ENCODE measurements around the gene CHCHD6. TPM values are rescaled to one million over a fixed set of nuclear protein-coding genes. Genes with fewer than 3 reads are reported as not detected.

The CHCHD6 gene
- total RNA-seq, 1 experiment from 2014 or later: 36.3 TPM

DNA sequence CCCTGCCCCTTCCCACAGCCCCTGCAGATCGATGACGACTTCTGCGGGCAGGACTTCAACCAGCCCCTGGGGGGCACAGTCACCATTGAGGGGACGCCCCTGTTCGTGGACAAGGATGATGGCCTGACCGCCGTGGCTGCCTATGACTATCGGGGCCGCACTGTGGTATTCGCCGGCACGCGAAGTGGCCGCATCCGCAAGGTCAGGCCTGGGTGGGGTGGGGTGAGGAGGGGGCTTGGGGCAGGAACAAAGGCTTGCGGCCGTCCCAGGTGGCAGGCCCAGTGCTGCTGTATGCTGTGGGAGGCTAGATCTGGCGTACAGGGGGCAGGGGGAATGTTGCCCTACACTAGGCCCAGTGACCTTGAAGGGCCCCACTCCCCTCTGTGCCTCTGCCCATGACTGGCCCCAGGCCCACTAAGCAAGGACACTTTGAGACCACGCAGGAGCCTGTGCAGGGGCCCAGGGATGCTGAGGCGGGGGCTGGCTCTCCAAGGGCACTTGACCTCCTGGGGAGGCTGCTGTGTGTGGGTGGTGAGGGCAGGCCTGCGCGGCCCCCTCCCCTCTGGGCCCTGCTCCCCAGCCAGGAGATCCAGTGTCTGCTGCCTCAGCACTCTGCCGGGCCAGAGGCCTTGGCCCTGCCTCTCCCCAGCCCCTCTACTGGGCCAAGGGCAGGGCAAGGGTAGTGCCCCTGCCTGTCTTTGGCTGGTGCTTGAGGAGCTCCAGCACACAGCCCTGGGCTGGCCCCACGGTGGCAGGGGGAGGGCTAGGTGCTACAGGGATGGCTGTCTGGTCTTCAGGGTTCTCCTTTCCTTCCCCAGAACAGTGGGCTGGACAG, 287.5 kb downstream of the CHCHD6 start:
- Histone ChIP-seq H4K20me1 (ENCODE audit: insufficient read depth) (no peaks in the 10 kb centered on the region), H3K79me2 (ENCODE audit: insufficient read depth, low read length) (peaks cover 47% of the 10 kb centered on the region; the same call in 1 of the 2 replicates), H2AFZ (ENCODE audit: low read depth, low read length, poor library complexity, severe bottlenecking) (no peak overlapping the region), H3K4me2 (ENCODE audit: low read length) (no peak overlapping the region), H3K27ac (ENCODE audit: low read depth, low read length) (no peak overlapping the region), H3K9me2 (ENCODE audit: insufficient read depth) (no peaks in the 10 kb centered on the region), H3K4me3 (replicated peaks in 1 of 2; ENCODE audit: low read depth in 1 of 2, low read length in 2 of 2) (no peak overlapping the region), H3K9me3 (ENCODE audit: control insufficient read depth in 1 of 2, insufficient read depth in 1 of 2, low read depth in 1 of 2, low read length in 2 of 2) (no peaks in the 10 kb centered on the region), H3K4me1 (ENCODE audit: control insufficient read depth in 1 of 2, insufficient read depth in 2 of 2, low read length in 2 of 2) (no peaks in the 10 kb centered on the region; a peak in 1 of 4 replicates), H3K9ac (ENCODE audit: low read length) (no peak overlapping the region), H3K36me3 (ENCODE audit: control insufficient read depth in 1 of 2, insufficient read depth in 2 of 2, low read length in 2 of 2) (peaks cover 0 to 10% of the 10 kb centered on the region in 2 experiments; a peak in 2 of 4 replicates), H3K27me3 (ENCODE audit: insufficient read depth, low read length) (no peaks in the 10 kb centered on the region)
- TF ChIP-seq ZNF274 (IDR thresholded peaks at IDR 0.05; ENCODE audit: low read depth, low read length) (no peak), SRF (IDR thresholded peaks at IDR 0.05; ENCODE audit: low read depth) (no peak), CEBPB (IDR thresholded peaks at IDR 0.05; ENCODE audit: low read depth) (no peak), SIN3A (IDR thresholded peaks at IDR 0.05; ENCODE audit: low read depth) (no peak), EGR1 (IDR thresholded peaks at IDR 0.05; ENCODE audit: low read depth) (no peak), JUND (IDR thresholded peaks at IDR 0.05) (no peak)
- intact Hi-C loops (cut with micrococcal nuclease): no loop called here
- ChIA-PET RAD21 (ENCODE audit: low non-redundant PET in 1 of 2, low total read pairs in 2 of 2, uncharacterized antibody in 2 of 2, unreplicated experiment in 2 of 2) (no interaction called here), POLR2A (no interaction called here), CTCF (no interaction called here)
- BruUV-seq (replicated peaks): no TSS peak
- ATAC-seq (no peak), DNase-seq (ENCODE audit: low read depth, low spot score) (no peak)

GRCh38 chr3:126992216-126992615, 288.2 kb downstream of the CHCHD6 start:
- Histone ChIP-seq H3K79me2 (ENCODE audit: insufficient read depth, low read length) (peaks cover 43% of the 10 kb centered on the region; the same call in 1 of the 2 replicates), H4K20me1 (ENCODE audit: insufficient read depth) (no peaks in the 10 kb centered on the region), H3K27me3 (ENCODE audit: insufficient read depth, low read length) (no peaks in the 10 kb centered on the region), H2AFZ (ENCODE audit: low read depth, low read length, poor library complexity, severe bottlenecking) (no peak overlapping the region), H3K4me3 (replicated peaks in 1 of 2; ENCODE audit: low read depth in 1 of 2, low read length in 2 of 2) (no peak overlapping the region), H3K4me2 (ENCODE audit: low read length) (no peak overlapping the region), H3K9ac (ENCODE audit: low read length) (no peak overlapping the region), H3K27ac (ENCODE audit: low read depth, low read length) (no peak overlapping the region), H3K4me1 (ENCODE audit: control insufficient read depth in 1 of 2, insufficient read depth in 2 of 2, low read length in 2 of 2) (no peaks in the 10 kb centered on the region), H3K9me2 (ENCODE audit: insufficient read depth) (no peaks in the 10 kb centered on the region), H3K9me3 (ENCODE audit: control insufficient read depth in 1 of 2, insufficient read depth in 1 of 2, low read depth in 1 of 2, low read length in 2 of 2) (no peaks in the 10 kb centered on the region), H3K36me3 (ENCODE audit: control insufficient read depth in 1 of 2, insufficient read depth in 2 of 2, low read length in 2 of 2) (peaks cover 0 to 10% of the 10 kb centered on the region in 2 experiments; a peak in 2 of 4 replicates)
- DNase-seq (ENCODE audit: low read depth, low spot score) (no peak), ATAC-seq (no peak)
- intact Hi-C loops (cut with micrococcal nuclease): no loop called here
- no TSS peak for BruUV-seq (replicated peaks)
- TF ChIP-seq EZH2phosphoT487 (IDR thresholded peaks at IDR 0.05; ENCODE audit: borderline replicate concordance) (no peak), SIN3A (IDR thresholded peaks at IDR 0.05; ENCODE audit: low read depth) (no peak), EZH2 (IDR thresholded peaks at IDR 0.05) (no peak), CEBPB (IDR thresholded peaks at IDR 0.05; ENCODE audit: low read depth) (no peak)
- TF ChIP-seq, protein P1, sequence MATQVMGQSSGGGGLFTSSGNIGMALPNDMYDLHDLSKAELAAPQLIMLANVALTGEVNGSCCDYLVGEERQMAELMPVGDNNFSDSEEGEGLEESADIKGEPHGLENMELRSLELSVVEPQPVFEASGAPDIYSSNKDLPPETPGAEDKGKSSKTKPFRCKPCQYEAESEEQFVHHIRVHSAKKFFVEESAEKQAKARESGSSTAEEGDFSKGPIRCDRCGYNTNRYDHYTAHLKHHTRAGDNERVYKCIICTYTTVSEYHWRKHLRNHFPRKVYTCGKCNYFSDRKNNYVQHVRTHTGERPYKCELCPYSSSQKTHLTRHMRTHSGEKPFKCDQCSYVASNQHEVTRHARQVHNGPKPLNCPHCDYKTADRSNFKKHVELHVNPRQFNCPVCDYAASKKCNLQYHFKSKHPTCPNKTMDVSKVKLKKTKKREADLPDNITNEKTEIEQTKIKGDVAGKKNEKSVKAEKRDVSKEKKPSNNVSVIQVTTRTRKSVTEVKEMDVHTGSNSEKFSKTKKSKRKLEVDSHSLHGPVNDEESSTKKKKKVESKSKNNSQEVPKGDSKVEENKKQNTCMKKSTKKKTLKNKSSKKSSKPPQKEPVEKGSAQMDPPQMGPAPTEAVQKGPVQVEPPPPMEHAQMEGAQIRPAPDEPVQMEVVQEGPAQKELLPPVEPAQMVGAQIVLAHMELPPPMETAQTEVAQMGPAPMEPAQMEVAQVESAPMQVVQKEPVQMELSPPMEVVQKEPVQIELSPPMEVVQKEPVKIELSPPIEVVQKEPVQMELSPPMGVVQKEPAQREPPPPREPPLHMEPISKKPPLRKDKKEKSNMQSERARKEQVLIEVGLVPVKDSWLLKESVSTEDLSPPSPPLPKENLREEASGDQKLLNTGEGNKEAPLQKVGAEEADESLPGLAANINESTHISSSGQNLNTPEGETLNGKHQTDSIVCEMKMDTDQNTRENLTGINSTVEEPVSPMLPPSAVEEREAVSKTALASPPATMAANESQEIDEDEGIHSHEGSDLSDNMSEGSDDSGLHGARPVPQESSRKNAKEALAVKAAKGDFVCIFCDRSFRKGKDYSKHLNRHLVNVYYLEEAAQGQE (IDR thresholded peaks at IDR 0.05; ENCODE audit: low read depth): no peak
- ChIA-PET RAD21 (ENCODE audit: low non-redundant PET in 1 of 2, low total read pairs in 2 of 2, uncharacterized antibody in 2 of 2, unreplicated experiment in 2 of 2) (no interaction called here), CTCF (no interaction called here), POLR2A (no interaction called here)

Measured in HCT116 (cell line).